Urothelium cell line (cell line): ENCODE results near the gene MKI67.

Source experiments
- DNase-seq: peaks from one replicate; pipeline ENCODE4 v3.0.0; 2011; ENCODE audit warnings: low spot score, mixed read lengths
- FAIRE-seq: peaks from 2 replicates; lab custom pipeline; 2011; peaks lifted over from hg19 to GRCh38; lab: Jason Lieb, UNC

Gene MKI67

DNA sequence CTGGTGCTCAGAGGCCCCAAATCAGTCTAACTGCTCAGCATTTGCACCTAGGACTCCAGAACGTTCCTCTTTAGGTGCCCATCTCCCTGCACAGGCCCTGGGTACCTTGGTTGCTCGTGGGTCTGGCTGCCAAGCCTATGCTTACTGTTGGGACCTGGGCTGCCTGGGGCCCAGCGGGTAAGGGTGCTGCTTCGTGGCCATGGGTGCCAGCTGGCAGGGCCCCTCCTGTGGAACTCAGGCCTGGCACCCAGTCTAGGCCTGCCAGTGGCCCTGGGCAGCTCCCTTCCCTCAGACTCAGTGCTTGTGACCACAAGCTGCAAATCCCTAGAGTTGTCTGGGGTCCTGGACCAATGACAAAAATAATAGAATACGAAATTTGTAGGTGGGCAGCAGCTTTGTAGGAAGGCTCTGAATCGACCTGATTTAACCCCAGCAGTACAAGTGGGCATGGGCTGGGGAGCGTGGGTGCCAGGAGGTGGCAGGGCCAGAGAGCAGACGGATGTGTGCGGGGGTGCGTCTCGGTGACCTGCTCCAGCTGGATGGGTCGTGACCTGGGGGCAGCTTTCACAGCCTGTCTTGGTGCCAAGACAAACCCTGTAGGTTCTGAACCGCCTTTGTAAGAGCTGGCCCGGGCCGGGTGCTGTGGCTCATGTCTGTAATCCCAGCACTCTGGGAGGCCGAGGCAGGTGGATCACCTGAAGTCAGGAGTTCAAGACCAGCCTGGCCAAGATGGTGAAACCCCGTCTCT lies 69.7 kb downstream of the MKI67 start:
- FAIRE-seq = no peak

DNA sequence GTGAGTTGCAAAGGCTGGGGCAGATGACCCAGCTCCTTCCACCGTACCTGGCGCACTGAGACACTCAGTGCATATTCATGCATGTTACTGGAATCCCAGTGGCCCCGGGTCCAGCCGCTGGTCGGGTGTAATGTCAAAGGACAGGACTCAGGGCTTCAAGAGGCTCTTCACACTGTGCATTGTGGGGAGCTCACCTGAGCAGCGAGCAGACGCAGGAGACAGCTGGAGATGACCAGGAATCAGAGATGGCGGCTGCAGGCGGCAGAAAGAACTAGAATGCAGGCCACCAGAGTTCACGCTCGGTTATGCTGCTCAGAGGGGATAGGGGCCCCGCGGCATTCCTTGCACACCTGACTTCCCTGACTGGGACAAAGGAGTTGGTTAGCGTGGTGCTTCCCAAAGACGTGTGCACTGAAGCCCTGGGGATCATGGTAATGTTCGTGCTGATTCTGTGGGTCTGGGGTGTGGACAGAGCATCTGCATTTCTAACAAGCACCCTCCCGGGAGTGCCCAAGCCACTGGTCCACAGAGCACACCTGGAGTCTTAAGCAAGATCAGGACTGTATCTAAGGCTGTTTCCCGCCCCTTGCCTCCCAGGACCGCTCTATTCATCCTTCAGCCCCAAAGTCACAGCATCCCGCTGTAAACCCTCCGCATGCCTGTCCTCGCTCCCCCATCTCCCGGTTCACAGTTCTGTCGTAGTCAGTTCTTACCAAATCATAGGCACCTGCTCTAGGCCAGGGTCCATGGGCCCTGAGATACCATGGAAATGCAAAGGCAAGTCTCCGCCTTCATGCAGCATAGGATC lies 71.0 kb downstream of the MKI67 start:
- FAIRE-seq = no peak
- no peak for DNase-seq

More for the DNA sequence above, 69.7 kb downstream of the MKI67 start:
- DNase-seq = no peak

DNA sequence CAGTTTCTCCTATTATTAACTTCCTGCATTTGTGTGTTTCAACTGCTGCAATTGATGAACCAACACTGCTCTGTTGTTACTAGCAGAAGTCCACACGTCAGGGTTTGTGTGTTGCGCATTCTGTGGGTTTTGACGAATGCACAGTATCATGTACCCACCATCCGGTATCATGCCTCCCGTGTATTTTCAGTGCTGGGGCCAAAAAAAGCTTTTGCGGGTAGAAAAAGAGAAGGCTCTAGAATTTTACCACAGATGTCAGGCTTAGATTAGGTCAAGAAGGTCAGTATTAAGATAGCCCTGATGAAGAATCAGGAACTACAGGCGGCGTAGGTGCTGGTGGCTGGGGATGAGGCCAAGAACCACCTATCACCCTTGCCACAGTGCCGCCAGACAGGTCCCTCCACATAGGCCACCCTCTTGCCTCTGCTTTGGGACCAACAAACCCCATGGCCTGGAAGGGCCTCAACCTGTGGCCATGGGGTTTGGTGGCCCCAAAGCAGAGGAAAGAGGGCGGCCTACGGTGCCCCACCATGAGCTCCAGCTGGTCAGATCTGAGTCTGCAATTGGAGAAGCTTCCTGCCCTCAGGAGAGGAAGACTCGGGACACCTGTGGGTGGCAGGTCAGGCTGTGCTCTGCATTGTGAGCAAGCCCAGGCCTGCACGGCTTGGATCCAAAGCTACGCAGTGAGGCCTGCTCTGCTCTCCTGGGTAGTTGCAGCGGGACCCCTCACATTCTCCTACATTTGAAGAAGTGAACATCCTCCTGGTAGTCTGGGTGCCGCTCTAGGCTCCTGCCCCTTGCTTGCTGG lies 71.9 kb downstream of the MKI67 start:
- DNase-seq (no peak), FAIRE-seq (no peak)

DNA sequence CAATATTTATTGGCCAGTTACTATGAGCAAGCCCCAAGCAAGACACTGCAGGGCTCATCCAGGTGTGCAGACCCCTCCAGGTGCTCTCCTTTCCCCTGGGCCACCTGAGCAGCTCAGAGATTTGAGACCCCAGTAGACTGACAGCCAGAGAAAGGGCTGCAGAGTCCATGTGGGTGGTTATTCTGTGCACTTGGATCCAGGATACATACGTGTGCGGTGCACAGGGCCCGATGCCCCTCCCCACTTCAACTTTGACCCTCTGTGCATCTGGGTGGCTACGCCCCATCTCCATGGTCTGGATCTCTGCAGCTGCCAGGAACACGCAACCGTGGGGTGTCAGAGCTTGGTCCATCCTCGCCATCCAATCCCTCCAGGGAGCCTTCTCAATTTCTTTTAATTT lies 72.9 kb downstream of the MKI67 start:
- DNase-seq (no peak), FAIRE-seq (no peak)

DNA sequence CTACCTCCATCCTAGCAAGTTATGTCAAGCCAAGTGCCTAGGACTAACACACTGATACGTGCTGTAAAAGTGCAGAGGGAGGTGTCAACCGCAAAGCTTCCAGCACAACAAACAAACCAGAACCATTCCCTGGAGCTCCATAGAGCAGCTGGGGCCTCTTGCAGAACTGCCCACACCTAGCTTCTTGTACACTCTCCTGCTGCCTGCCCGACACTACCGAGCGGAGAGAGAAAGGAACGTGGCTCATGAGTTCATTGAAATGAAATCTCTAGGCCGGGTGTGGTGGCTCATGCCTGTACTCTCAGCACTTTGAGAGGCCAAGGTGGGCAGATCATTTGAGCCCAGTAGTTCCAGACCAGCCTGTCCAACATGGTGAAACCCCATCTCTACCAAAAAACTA lies 73.5 kb downstream of the MKI67 start:
- DNase-seq = no peak
- no peak for FAIRE-seq

DNA sequence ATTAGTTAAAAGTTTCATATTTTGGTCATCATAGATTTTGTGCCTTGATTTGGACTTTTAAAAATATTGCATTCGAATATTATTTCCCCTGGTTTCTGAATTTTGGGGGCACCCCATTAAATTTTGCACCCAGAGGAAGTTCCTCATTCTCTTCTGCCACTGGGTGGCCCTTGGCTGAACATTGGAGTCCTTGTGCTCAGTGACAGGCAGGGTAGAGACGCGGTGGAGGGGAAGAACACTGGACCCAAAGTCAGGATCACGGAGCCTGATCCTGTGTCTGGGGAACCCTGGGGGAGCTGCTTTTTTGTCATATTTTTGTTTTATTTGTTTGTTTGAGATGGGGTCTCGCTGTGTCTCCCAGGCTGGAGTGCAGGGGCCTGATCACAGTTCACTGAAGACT lies 74.7 kb downstream of the MKI67 start:
- FAIRE-seq = no peak
- DNase-seq = no peak

DNA sequence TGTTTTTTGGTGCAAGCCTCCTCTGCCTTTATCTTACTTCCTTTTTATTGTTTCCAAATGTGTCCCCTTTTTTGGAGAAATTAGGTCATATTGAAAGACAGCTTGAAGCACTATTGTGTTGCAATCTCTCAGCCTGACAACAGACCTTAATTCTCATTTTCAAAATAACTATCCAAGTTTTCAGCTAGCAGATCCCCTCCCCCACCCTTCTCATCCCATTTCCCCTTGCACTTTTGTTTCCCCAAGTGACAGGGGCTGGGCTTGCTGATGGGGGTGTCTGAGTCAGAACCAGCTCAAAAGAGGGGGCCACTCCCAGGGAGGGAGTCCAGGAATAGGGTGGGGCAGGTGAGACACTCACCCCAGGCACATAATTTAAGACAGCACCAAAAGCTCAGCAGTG lies 75.3 kb downstream of the MKI67 start:
- FAIRE-seq = no peak
- DNase-seq = no peak

DNA sequence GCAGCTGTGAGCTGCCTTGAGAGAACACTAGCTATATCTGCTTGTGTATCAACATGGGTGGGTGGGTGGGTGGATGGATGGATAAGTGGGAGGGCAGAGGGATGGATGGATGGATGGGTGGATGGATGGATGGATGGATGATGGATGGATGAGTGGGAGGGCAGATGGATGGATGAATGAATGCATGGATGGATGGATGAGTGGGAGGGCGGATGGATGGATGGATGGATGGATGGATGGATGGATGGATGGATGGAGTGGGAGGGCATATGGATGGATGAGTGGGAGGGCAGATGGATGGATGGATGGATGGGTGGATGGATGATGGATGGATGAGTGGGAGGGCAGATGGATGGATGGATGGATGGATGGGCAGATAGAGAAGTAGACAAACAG lies 76.1 kb downstream of the MKI67 start:
- DNase-seq = no peak
- FAIRE-seq = no peak

DNA sequence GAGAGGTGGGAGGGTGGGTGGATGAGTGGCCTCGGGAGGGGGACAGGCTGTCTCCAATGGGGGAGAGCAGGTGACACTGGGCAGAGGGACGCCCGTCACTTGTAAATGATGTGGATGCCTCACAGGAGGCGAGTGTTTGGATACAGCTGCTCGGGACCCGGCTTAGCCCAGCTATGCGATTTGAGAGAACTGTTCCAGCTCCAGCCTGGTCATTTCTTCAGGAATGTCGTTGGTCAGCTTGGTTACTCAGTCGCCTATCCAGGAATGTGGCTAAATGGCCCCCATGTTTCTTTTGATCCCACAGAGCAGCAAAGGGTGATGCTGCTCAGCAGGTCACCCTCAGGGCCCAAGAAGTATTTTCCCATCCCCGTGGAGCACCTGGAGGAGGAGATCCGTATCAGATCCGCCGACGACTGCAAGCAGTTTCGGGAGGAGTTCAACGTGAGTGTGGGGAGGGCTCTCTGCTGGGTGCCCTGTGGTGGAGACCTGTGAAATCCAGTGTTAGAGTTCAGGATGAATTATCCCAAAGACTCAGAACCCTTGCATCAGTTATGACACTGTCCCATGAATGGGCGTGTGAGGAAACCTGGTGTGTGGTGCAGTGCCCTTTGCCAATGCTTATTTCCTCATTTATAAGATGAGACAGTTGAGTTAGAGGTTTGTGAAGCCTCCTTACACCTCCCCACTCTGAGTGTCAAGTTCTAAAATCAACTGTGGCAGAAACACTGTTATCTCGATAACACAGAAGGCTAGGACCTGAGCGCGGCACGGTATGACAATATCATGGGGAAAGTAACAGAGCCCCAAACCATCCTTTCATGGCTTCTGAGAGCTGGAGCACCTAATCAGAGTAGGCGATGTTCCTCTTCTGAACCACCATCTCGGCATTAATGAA lies 76.8 kb downstream of the MKI67 start:
- no peak for DNase-seq
- no peak for FAIRE-seq

DNA sequence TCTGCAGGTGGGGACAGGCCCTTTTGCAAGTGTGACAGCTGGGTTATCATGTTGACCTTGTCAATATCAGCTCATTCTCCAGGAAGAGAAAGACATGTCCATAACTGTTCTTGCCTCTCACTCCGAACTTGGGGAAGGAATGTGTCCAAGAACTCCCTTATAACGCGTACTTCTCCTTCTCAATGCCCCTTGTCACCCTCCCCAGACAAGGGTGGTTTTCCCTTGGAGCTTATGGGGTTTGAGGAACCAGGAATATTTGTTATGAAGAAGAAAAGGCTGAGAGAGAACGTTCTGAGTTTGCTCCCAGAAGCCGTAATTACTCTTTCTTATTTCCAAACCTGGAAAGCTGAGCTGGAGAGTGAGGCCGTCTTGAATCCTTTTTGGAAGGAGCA lies 77.4 kb downstream of the MKI67 start:
- FAIRE-seq (no peak), DNase-seq (no peak)

DNA sequence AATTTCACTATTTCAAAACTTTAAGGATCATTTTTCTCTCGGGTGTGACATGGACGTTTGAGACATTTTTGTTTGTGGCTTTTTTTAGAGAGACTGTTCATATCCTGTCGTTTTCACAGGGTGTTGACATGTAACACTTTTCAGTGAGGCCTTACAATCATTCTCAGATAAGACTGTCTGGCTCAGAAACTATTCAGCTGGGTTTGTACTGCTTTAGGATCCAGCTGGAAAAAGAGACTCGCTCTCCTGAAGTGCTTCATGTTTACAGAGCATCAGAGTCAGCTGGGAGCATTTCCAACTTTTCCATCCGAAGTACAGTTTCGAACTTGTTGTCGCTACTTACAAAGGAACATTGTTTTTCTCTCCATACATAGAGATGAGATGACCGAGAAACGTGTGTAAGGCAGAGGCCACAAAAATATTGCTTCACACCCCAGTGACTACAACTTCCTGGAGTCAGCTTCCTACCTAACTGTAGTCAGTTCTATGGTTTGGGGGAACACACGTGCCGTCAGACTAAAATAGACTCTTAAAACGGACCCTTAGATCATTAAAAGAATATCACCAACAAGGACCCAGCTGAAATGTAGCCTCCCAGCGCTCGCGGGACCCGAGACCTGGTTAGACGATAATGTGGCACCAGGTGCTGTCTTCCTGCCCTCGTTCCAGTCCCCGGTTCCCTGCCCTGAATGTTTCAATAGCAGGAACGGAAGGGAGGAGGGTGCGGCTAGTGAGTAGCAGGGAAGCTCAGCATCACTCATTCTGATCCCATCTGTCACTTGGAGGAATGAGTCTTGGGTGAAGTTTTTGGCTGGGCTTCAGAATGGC lies 78.0 kb downstream of the MKI67 start:
- no peak for FAIRE-seq
- DNase-seq = no peak

DNA sequence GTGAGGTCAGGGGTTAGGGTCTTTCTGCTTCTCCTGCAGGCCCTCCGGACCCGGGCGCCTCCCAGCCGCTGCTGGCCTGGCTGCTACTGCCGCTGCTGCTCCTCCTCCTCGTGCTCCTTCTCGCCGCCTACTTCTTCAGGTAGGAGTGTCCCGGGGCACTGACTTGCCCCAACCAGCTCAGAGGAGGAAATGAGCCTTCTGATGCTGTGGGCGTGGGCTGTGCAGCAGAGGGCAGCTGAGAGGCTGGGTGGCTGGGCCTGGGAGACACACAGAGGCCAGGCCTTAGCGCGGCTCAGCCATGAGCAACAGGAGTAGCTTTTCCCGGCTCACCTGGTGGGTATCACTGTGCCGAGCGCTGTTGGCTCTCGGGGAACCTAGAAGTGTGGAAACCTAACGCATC lies 78.9 kb downstream of the MKI67 start:
- FAIRE-seq = peak; percentile 30
- DNase-seq = peak; percentile 90

DNA sequence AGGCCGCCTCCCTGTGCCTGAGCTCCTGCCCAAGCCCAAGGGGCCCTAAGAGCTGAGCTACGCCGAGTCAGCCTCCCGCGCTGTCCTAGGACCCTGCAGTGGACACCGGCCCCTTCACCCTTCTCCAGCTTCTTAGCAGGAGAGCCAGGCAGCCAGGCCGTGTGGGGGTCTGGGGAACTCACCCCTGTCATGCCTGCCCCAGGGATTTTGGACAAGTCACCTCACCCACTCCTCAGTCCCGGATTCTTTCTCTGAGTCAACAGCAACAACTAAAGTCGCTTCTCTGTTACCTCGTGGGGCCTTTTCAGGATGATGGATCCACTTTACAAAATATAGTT lies 79.3 kb downstream of the MKI67 start:
- DNase-seq = no peak
- no peak for FAIRE-seq
